Limb (tissue), 2 donors: ENCODE results near the gene PRDM10.

Experiments used
- DNase-seq, 2 donors: peaks; one replicate each; pipeline ENCODE4 v3.0.0-alpha.2; 2016; ENCODE audit errors: extremely low spot score in 2 of 2

Gene PRDM10

DNA sequence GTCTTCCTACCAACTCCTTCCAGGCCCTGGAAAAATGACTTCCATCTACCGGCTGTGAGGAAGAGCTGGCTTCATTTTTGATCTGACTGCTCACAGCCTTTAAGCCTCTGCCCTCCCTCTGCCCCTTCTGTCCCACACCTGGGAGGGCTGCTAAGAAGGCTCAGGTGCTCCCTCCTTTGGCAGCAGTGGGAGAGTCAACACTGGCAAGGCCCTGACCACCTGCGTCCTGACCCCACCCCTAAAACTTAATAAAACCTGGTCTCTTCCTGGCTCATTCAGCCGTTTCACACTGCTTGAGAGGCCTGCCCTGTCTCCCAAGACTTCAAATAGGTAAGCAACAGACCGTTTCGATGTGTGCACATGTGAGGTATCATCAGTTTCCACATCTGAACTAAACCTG lies 55.2 kb downstream of the PRDM10 start:
- DNase-seq = no peak

DNA sequence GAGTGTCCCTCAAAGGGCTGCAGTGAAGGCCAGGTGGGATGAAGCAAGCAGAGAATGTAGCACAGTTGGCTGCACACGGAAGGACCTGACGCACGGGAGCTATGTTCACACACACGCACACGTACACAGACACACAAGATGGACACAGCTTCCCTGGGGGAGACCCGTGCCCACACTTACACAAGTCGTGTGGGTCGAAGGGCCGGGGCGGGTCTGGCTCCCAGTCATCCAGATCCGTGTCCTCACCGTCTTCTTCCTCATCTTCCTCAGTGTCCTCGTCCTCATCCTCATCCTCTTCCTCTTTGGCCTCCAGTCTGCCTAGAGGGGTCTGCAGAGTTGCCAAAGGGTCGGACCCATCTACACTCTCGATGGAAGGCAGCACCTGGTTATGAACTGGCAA lies 55.7 kb downstream of the PRDM10 start:
- DNase-seq = no peak

DNA sequence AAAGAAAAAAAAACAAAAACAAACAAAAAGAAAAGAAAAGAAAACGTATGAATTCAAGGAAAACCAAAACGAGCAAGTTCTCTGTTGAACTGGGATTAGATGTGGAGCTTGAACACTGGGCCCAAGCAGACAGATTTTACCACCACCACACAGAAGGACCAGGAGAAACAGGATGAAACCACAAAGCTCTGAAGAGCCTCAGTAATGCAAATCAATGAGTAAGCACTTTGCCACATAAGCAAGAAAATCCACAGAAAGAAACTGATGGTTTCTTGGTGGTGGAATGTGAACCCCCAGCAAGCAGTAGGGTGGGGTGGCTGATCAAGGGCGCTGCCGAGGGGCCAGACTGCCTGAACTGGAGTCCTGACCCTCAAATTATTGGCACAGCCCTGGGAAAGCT lies 56.4 kb downstream of the PRDM10 start:
- no peak for DNase-seq

DNA sequence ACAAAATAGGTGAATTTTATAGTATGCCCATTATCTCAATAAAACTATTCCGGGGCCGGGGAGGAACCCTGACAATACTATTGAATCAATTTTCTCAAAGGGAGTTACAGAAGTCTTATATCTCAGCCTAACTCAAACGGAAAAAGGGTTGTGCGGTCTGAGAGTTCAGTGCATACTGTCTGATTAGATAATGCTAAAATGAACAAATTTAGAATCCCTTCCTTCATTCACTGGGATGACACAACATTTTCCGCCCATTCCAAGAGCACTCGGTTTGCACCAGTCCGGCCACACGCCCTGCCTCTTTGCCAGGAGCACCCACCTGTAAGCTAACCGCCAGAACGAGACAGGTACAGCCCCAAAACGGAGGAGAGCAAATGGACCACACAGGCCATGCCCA lies 57.3 kb downstream of the PRDM10 start:
- DNase-seq = no peak

DNA sequence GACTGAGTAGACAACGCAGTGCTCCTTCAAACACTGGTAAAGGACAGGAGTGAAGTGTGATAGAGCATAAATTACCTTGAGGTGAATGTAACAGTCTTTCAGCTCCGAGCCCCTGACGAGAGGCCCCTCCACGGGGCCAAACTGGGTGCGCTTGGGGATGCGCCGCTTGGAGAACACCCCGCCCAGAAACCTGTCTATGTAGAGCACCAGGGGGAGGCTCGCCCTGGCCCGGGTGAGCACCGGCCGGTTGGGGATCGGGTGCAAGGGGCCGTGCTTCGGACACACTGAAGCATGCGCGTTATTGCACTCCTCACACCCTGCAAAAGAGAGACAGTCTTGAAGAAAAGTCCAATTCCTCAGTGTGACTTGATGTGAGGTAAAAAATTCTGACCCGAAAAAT lies 57.9 kb downstream of the PRDM10 start:
- no peak for DNase-seq

DNA sequence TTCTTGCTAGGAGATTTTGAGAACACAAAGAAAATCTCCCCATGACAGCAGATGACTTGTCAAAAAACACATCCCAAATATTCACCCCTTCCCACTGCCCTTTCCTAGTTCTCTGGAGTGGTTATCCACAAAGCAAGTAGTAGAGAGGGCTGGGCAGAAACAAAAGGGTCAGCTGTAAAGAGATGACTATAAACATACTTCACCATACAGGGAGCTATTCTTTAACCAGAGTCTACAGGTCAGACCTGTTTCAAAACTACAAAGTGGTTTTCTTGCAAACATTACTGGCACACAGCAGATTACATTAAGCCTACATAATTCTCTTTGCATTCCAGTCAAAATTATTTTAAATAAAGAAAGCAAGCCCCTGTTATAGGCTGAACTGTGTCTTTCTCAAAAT lies 59.6 kb downstream of the PRDM10 start:
- DNase-seq = no peak

DNA sequence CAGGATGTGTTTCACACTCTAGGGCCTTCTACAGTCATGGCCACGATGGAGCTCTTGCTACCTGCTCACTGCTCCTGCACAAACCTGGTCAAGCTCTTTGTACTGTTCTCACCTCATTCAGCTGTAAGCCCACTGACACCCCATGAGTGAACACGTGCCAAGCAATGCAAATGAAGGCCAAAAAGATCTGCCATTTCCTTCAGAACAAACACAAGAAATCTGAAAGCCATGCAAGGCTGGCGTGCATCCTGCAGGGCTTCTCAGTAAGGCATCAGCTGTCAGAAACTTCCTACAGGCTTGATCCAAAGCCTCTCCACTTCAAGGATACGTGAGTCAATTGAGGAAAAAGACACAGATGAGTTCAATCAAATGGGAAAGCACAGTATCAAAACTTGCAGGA lies 63.1 kb downstream of the PRDM10 start:
- no peak for DNase-seq

DNA sequence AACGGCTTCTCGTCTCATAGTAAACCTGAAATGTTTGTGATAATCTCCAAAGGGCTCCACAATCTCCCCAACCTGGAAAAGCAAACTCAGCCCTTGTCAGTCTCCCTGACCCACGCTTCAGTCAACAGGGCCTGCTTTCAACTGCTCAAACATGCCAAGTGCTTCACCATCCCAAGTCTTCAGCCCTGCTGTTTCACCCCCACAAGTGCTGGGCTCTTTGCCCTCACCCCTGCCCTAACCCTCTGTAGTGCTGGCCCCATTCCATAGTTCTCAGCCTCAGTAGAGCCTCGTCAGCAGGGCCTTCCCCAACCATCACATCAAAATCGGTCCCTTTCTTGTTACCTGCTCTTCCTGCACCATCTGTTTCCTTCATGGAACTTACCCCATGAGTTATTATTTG lies 63.9 kb downstream of the PRDM10 start:
- no peak for DNase-seq

DNA sequence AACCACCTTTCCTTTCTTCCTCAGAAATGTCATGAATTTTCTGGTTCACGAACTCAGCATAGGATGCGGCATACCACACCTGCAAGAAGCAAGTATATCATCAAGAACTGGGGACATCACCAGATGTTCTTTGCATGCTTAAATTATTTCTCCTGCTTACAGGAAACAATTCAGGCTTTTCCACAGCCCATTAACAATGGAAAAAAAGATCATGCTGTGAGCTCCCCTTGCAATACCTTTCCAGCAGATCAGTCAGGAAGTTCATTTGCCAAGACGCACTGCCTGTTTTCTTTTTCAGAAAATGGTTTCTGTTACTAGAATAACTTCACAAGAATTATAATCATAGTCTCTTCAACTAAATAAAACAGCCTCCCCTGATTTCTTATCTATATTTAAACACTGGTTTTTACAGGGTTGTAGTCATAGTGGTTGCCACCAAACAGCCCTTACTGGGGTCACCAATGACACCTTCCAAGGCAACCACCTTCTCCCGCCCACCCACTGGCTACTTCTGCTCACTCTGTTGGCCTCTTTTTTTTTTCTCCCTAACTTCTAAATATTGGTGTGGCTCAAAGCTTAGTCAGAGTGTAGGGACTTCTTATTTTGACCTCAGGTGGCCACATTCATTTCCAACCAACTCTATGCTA lies 64.9 kb downstream of the PRDM10 start:
- no peak for DNase-seq

DNA sequence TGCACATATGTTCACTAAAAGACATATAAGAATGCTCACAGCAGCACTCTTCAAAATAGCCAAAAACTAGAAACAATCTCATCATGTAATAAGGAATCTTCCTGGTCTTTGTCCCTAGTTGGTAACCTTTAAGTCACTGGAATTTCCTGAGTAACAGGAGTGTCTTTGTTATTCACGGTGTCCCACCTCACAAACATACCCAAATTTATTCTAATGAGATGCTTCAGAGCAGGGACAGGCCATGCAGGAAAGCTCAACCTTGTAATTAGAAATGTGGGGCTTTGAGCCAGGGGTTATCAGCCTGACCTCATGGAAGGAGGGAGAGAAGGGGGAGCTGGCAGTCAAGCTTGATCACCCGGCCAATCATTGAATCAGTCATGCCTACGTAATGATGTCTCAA lies 66.9 kb downstream of the PRDM10 start:
- no peak for DNase-seq

DNA sequence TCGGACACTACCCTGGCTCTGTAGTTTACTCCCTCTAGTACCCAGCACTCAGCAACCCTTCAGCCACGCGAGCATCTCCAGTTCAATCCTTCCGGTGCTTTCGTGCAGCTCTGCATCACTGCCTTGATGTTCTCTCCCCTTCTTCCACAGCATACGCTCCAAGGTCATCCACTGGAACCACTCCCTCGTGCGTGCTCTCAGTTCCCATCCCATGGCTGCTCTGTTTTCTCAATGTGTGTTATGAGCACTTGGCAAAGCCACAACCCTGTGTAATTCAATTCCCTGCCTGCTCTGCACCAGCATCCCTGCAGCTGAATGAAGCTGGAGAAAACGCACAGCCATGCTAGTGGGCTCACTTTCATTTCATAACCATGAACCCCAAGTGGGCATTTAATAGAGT lies 68.7 kb downstream of the PRDM10 start:
- peak in 1 of 2 donors; percentile 29 for DNase-seq

DNA sequence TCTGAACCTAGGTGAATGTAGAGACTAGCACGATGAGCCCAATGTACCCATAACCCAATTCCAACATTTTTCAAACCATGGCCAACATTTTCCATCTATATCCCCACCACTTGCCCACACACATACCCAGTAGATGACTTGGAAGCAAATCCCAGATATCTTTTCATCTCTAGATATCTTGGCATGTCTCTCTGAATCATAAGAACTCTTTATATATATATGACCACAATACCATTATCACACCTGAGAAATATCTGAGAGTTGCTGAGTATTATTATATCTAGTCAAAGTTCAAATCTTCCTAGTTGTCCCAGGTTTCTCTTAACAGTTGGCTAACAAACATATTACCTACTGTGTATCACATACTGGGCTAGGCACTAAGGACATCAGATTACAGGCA lies 69.4 kb downstream of the PRDM10 start:
- no peak for DNase-seq

DNA sequence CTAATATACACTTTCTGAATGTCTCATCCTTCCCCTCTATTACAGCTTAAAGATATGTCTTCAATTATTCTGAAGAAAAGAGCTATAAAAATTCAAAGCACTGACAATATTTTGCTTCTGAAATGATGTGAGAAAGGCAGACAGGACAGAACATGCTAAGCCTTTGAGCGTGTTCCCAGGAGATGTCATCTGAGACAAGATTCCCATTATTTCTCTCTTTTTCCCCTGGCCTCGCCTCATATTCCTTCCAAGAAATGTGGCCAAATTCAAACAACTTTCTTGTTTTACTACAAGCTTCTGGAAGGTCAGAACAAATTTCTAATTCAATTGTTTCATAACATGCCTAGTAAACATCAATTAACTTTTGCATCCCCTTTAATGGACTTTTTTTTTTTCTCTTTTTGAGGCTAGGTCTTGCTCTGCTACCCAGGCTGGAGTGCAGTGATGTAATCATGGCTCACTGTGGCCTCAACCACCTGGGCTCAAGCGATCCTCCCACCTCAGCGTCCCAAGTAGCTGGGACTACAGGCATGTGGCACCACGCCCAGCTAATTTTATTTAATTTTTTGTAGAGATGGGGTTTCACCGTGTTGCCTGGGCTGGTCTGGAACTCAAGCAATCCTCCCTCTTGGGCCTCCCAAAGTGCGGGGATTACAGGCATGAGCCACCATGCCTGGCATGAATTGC lies 70.1 kb downstream of the PRDM10 start:
- peak in 1 of 2 donors; percentile 12 for DNase-seq

DNA sequence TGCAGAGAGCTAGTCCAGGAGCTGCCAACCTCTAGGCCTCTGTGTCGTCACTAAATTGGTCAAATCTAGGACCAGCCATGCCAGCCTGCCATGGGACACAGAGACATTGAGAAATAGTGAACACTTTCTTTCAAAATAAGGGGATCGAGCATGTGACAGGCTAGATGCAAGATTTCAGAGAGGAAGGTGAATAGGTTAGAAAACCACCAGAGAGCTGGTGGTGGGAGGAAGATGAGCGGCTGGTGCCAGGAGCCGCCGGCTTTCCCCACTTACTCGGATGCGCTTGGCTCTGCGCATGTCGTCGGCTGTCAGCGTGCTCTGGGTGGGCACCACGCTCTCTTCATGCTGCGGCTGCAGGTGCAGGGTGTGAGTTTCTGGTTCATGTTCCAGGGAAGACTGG lies 71.9 kb downstream of the PRDM10 start:
- no peak for DNase-seq

DNA sequence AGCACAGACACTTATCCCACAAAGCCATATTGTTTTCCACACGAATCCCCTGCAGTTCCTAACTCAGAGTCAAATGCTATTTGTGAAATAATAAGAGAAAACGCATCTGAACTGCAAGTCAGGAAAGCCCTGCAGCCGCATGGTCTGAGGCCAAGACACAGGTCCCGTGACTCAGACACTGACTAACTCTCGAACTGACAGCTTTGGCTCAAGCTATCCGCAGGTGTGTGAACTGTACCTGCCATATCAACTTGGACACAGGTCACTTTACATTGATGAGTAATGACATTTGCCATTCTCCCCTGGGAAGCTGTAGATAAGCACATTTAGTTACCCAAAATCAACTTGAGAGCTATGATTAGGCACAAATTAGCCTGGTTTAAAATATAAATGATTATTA lies 72.3 kb downstream of the PRDM10 start:
- DNase-seq = no peak

DNA sequence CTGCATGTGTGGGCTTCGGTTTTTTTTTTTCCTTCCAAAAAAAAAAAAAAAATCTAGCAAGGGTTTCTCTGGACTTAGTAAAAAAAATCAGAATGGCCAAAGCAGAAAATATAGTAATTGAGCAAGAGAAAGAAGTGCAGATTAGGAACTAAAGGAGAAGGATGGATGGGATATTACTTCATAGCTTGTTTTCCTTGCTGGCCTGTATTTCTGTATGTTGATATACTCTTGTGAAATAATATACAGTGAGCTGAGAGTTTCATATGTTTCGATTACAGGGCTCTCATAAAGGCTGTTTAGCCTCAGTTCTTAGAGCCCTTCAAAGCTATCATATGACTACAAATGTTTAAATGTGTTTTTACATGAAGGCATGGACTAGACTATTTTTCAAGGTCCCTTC lies 72.9 kb downstream of the PRDM10 start:
- DNase-seq = no peak

DNA sequence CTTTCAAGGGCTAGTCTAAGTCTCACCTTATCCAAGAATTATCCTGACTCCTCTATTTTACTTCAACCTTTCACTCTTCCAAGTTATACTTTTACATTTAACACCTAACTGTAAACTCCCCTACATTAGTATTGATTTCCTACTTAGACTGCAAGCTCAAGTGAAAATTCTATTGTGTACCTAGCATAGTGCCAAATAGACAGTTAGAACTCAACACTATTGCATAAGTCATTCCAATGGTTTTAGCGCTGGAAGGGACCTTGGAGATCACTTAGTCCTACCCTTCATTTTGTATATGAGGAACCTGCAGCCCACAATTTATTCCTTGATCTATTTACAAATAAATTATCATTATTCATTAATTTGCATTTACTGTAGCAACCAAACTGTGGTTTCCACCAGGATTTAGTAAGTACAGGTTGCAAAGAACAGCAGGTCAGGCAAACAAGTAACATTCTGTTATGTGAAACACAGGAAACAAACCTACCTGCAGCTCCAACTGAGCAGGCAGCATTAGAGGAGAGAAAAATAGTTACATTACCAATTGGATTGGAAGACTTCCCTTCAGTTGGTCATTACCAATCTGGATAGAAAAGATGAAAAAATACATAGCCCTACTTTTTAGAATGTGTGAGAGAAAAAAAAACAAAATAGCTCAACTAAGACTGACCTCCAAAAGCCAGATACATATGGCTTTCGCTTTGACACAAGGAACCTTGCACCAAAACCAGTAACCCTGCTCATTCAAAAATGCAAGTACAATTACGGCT lies 73.5 kb downstream of the PRDM10 start:
- DNase-seq = no peak

DNA sequence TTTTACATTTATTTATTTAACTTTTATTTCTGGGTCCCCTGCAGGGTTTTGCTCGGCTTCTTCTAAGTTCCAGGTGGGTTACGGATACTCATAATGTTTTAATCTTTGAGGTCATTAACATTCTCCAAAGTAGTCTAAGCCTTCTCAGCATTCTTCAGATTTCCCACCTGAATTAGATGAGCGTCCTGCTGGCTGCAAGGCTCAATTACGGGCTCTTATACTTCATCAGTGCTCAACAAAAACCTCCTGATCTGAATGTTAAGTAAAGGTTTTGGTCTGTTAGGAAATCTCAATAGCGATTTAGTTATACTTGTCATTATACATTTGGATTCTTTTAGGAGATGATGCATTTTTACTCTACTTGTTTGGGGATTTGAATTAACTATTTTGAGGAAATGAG lies 80.0 kb downstream of the PRDM10 start:
- no peak for DNase-seq

DNA sequence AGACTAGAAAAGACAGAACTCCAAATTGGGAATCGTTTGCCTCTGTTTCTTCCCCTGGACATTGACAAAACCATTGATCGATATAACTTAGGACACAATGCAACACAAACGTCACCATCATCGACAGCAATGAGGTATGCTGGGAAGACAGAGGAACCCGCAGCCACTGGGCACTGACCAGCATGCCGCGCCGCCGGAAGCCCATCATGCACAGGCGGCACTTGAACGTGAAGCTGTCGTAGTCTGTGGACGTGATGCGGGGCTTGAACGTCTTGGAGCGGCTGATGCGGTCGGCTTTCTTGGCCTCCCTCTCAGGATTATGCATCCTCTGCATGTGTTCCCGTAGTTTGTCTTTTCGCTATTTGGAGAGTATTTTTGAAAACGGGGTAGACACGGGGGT lies 84.3 kb downstream of the PRDM10 start:
- DNase-seq = no peak

DNA sequence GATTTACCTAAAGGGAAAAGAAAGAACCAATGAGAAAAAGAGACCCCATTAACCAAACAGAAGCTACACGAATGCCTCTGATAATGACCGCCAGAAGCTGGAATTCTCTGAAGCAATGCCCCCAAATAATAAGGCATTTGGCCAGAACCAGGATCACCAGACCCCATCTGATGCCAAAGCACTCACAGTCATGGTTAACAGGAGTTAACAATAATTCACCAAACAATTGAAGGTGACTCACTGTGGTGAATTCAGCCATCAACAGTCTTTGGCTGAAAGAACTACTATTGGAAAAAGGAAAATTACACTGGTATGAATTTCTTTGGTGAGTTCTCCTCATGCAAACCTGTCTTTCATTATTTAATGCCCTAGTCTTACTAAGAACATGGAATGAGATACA lies 85.4 kb downstream of the PRDM10 start:
- DNase-seq = no peak

DNA sequence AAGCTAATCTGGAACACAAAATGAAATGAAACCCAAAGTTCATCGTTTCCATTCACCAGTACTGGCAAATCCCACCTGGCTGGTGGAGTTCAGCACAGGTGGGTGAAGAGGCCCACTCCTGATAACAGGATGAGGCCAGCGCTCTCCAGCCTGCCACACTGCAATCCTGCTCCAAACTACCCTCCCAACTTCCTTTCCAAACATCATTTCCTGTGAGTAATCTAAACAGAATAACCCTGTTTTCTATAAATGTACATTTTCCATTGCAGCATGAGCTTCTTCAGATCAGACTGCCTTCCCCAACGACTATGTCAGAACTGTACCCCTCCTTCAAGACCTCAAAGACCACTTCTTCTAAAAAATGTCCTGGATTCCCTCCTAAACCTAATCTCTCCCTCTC lies 91.3 kb downstream of the PRDM10 start:
- DNase-seq = no peak

DNA sequence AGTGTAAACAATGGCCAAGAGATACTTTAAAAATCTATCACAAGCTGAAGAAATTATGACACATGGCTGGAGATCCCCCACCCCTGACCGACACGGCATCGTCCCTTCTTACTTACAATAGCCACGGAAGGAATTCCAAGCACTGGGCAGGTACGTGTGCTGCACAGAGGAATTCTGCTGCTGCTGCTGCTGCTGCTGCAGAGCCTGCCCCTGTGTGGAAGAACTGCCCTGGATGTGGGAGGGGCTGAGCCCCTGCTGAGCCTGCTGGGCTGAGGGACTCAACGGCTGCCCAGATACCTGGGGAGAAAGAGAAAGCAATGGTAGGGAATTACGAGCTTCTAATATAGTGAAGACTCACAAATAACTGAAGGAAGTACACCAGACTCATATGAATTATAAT lies 92.3 kb downstream of the PRDM10 start:
- DNase-seq = no peak

DNA sequence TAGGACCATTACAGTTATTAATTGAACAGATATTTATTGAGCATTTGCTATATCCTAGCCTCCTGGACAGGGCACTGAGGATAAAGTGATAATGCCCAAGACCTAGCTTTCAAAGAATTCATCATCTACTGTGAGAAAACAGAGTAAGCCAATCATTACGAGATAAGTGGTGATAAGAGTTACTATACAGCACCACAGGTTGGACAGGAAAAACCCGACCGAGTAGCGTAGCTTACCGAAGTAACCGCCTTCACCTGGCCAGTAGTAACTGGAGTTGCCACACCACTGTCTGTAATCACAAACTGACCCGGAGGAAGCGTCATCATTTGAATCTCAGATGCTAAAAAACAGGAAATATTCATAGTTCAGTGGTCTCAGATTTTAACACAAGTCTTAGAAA lies 97.2 kb downstream of the PRDM10 start:
- no peak for DNase-seq
